ENCODE measurements around the gene COBLL1. TPM values are rescaled to one million over a fixed set of nuclear protein-coding genes. Genes with fewer than 3 reads are reported as not detected.
A peak's percentile ranks its signal among the peaks of the same experiment; 100 is the strongest.

The COBLL1 gene
- polyA plus RNA-seq, 1 donor, result 38.3 TPM

- H3K4me3 ChIP-seq (ENCODE audit: low read length), result no peak overlapping the region
- no peak overlapping the region for H3K27ac ChIP-seq (ENCODE audit: low read length)
- no peaks in the 10 kb centered on the region for H3K9me3 ChIP-seq (ENCODE audit: control insufficient read depth, low read depth, low read length)
- no peaks in the 10 kb centered on the region for H3K27me3 ChIP-seq (ENCODE audit: control insufficient read depth, insufficient read depth, low read length)
- H3K36me3 ChIP-seq (ENCODE audit: control insufficient read depth, insufficient read depth, low read length), result peaks cover 20% of the 10 kb centered on the region
- WGBS (ENCODE audit: insufficient coverage, low lambda C conversion rate), result no CpG with 5 or more reads among the region's 1 CpG
- DNase-seq, result no peak
- no peaks in the 10 kb centered on the region for H3K4me1 ChIP-seq (ENCODE audit: control insufficient read depth, insufficient read depth, low read length)
Observed at GRCh38 chr2:164688896-164689419, 152.7 kb downstream of the COBLL1 start.

- Histone ChIP-seq H3K27me3 (ENCODE audit: control insufficient read depth, insufficient read depth, low read length) (no peaks in the 10 kb centered on the region), H3K36me3 (ENCODE audit: control insufficient read depth, insufficient read depth, low read length) (no peaks in the 10 kb centered on the region), H3K4me3 (ENCODE audit: low read length) (no peak overlapping the region), H3K9me3 (ENCODE audit: control insufficient read depth, low read depth, low read length) (no peaks in the 10 kb centered on the region), H3K27ac (ENCODE audit: low read length) (no peak overlapping the region), H3K4me1 (ENCODE audit: control insufficient read depth, insufficient read depth, low read length) (no peaks in the 10 kb centered on the region)
- WGBS (ENCODE audit: insufficient coverage, low lambda C conversion rate), result 100% methylated on average over 1 of the region's 1 CpG
- DNase-seq, result no peak
Observed at GRCh38 chr2:164681009-164681408, 160.6 kb downstream of the COBLL1 start.

GRCh38 chr2:164678631-164679149 lies 162.9 kb downstream of the COBLL1 start:
- Histone ChIP-seq H3K4me3 (ENCODE audit: low read length) (no peak overlapping the region), H3K4me1 (ENCODE audit: control insufficient read depth, insufficient read depth, low read length) (no peaks in the 10 kb centered on the region), H3K9me3 (ENCODE audit: control insufficient read depth, low read depth, low read length) (no peaks in the 10 kb centered on the region), H3K27me3 (ENCODE audit: control insufficient read depth, insufficient read depth, low read length) (no peaks in the 10 kb centered on the region), H3K27ac (ENCODE audit: low read length) (no peak overlapping the region), H3K36me3 (ENCODE audit: control insufficient read depth, insufficient read depth, low read length) (no peaks in the 10 kb centered on the region)
- WGBS (ENCODE audit: insufficient coverage, low lambda C conversion rate), result no CpG with 5 or more reads among the region's 4 CpGs
- DNase-seq, result no peak

- Histone ChIP-seq H3K9me3 (ENCODE audit: control insufficient read depth, low read depth, low read length) (no peaks in the 10 kb centered on the region), H3K4me3 (ENCODE audit: low read length) (no peak overlapping the region), H3K36me3 (ENCODE audit: control insufficient read depth, insufficient read depth, low read length) (no peaks in the 10 kb centered on the region), H3K4me1 (ENCODE audit: control insufficient read depth, insufficient read depth, low read length) (no peaks in the 10 kb centered on the region), H3K27me3 (ENCODE audit: control insufficient read depth, insufficient read depth, low read length) (no peaks in the 10 kb centered on the region), H3K27ac (ENCODE audit: low read length) (no peak overlapping the region)
- 100% methylated on average over 1 of the region's 1 CpG for whole genome bisulfite sequencing (ENCODE audit: insufficient coverage, low lambda C conversion rate)
- DNase-seq, result no peak
Observed at GRCh38 chr2:164677733-164678132, 163.9 kb downstream of the COBLL1 start.

- no peak for DNase-seq
- Histone ChIP-seq H3K4me1 (ENCODE audit: control insufficient read depth, insufficient read depth, low read length) (no peaks in the 10 kb centered on the region), H3K27ac (ENCODE audit: low read length) (no peak overlapping the region), H3K9me3 (ENCODE audit: control insufficient read depth, low read depth, low read length) (no peaks in the 10 kb centered on the region), H3K36me3 (ENCODE audit: control insufficient read depth, insufficient read depth, low read length) (no peaks in the 10 kb centered on the region), H3K27me3 (ENCODE audit: control insufficient read depth, insufficient read depth, low read length) (no peaks in the 10 kb centered on the region), H3K4me3 (ENCODE audit: low read length) (no peak overlapping the region)
- no CpG with 5 or more reads among the region's 1 CpG for WGBS (ENCODE audit: insufficient coverage, low lambda C conversion rate)
Observed at GRCh38 chr2:164677271-164677670, 164.4 kb downstream of the COBLL1 start.

GRCh38 chr2:164675687-164676086 lies 165.9 kb downstream of the COBLL1 start:
- peak in 1 of 2 donors; percentile 18 for DNase-seq
- Histone ChIP-seq H3K36me3 (ENCODE audit: control insufficient read depth, insufficient read depth, low read length) (no peaks in the 10 kb centered on the region), H3K9me3 (ENCODE audit: control insufficient read depth, low read depth, low read length) (no peaks in the 10 kb centered on the region), H3K27me3 (ENCODE audit: control insufficient read depth, insufficient read depth, low read length) (no peaks in the 10 kb centered on the region), H3K4me1 (ENCODE audit: control insufficient read depth, insufficient read depth, low read length) (no peaks in the 10 kb centered on the region), H3K4me3 (ENCODE audit: low read length) (no peak overlapping the region), H3K27ac (ENCODE audit: low read length) (no peak overlapping the region)
- 0% methylated on average over 1 of the region's 2 CpGs for WGBS (ENCODE audit: insufficient coverage, low lambda C conversion rate)

- no peaks in the 10 kb centered on the region for H3K9me3 ChIP-seq (ENCODE audit: control insufficient read depth, low read depth, low read length)
- no peaks in the 10 kb centered on the region for H3K27me3 ChIP-seq (ENCODE audit: control insufficient read depth, insufficient read depth, low read length)
- DNase-seq, result no peak
- no CpG with 5 or more reads among the region's 2 CpGs for WGBS (ENCODE audit: insufficient coverage, low lambda C conversion rate)
- H3K27ac ChIP-seq (ENCODE audit: low read length), result no peak overlapping the region
- H3K4me1 ChIP-seq (ENCODE audit: control insufficient read depth, insufficient read depth, low read length), result no peaks in the 10 kb centered on the region
- no peaks in the 10 kb centered on the region for H3K36me3 ChIP-seq (ENCODE audit: control insufficient read depth, insufficient read depth, low read length)
- no peak overlapping the region for H3K4me3 ChIP-seq (ENCODE audit: low read length)
Observed at GRCh38 chr2:164675027-164675426, 166.6 kb downstream of the COBLL1 start.

- Histone ChIP-seq H3K27me3 (ENCODE audit: control insufficient read depth, insufficient read depth, low read length) (no peaks in the 10 kb centered on the region), H3K4me1 (ENCODE audit: control insufficient read depth, insufficient read depth, low read length) (no peaks in the 10 kb centered on the region), H3K9me3 (ENCODE audit: control insufficient read depth, low read depth, low read length) (no peaks in the 10 kb centered on the region), H3K36me3 (ENCODE audit: control insufficient read depth, insufficient read depth, low read length) (no peaks in the 10 kb centered on the region), H3K27ac (ENCODE audit: low read length) (no peak overlapping the region), H3K4me3 (ENCODE audit: low read length) (no peak overlapping the region)
- no peak for DNase-seq
- WGBS (ENCODE audit: insufficient coverage, low lambda C conversion rate), result 90% methylated on average over 2 of the region's 4 CpGs
Observed at GRCh38 chr2:164671664-164672396, 169.8 kb downstream of the COBLL1 start.

- Histone ChIP-seq H3K4me3 (ENCODE audit: low read length) (no peak overlapping the region), H3K27me3 (ENCODE audit: control insufficient read depth, insufficient read depth, low read length) (no peaks in the 10 kb centered on the region), H3K27ac (ENCODE audit: low read length) (no peak overlapping the region), H3K4me1 (ENCODE audit: control insufficient read depth, insufficient read depth, low read length) (no peaks in the 10 kb centered on the region), H3K36me3 (ENCODE audit: control insufficient read depth, insufficient read depth, low read length) (no peaks in the 10 kb centered on the region), H3K9me3 (ENCODE audit: control insufficient read depth, low read depth, low read length) (no peaks in the 10 kb centered on the region)
- no peak for DNase-seq
Observed at GRCh38 chr2:164669291-164669690, 172.3 kb downstream of the COBLL1 start.

GRCh38 chr2:164667566-164667965 lies 174.1 kb downstream of the COBLL1 start:
- no peaks in the 10 kb centered on the region for H3K9me3 ChIP-seq (ENCODE audit: control insufficient read depth, low read depth, low read length)
- no peaks in the 10 kb centered on the region for H3K27me3 ChIP-seq (ENCODE audit: control insufficient read depth, insufficient read depth, low read length)
- no peaks in the 10 kb centered on the region for H3K4me1 ChIP-seq (ENCODE audit: control insufficient read depth, insufficient read depth, low read length)
- no CpG with 5 or more reads among the region's 2 CpGs for WGBS (ENCODE audit: insufficient coverage, low lambda C conversion rate)
- DNase-seq, result no peak
- H3K36me3 ChIP-seq (ENCODE audit: control insufficient read depth, insufficient read depth, low read length), result no peaks in the 10 kb centered on the region
- H3K27ac ChIP-seq (ENCODE audit: low read length), result no peak overlapping the region
- H3K4me3 ChIP-seq (ENCODE audit: low read length), result no peak overlapping the region

GRCh38 chr2:164664070-164664469 lies 177.6 kb downstream of the COBLL1 start:
- no peaks in the 10 kb centered on the region for H3K27me3 ChIP-seq (ENCODE audit: control insufficient read depth, insufficient read depth, low read length)
- H3K27ac ChIP-seq (ENCODE audit: low read length), result no peak overlapping the region
- no peaks in the 10 kb centered on the region for H3K4me1 ChIP-seq (ENCODE audit: control insufficient read depth, insufficient read depth, low read length)
- H3K4me3 ChIP-seq (ENCODE audit: low read length), result no peak overlapping the region
- no peak for DNase-seq
- H3K36me3 ChIP-seq (ENCODE audit: control insufficient read depth, insufficient read depth, low read length), result no peaks in the 10 kb centered on the region
- no peaks in the 10 kb centered on the region for H3K9me3 ChIP-seq (ENCODE audit: control insufficient read depth, low read depth, low read length)
